ENCODE results near the gene TTC33. TPM values are rescaled to one million over a fixed set of nuclear protein-coding genes. Genes with fewer than 3 reads are reported as not detected.

Gene TTC33
- total and polyA plus RNA-seq, 2 of the 13 experiments (the other 11 are each of a cell fraction or from before 2014, with no cell fraction given) = 4.5 to 20.0 TPM

GRCh38 chr5:40475561-40475960, 280.2 kb downstream of the TTC33 start (continued):
- no peak for TF ChIP-seq TOE1 (CRISPR knock-in tag; IDR thresholded peaks at IDR 0.05)
- TF ChIP-seq HMG20A (CRISPR knock-in tag; IDR thresholded peaks at IDR 0.05; ENCODE audit: borderline replicate concordance) = no peak
- no peak for TF ChIP-seq ZFP36L1 (CRISPR knock-in tag; IDR thresholded peaks at IDR 0.05)
- TF ChIP-seq ZNF720 (CRISPR knock-in tag; IDR thresholded peaks at IDR 0.05) = no peak
- no peak for TF ChIP-seq ZNF615 (CRISPR knock-in tag; IDR thresholded peaks at IDR 0.05; ENCODE audit: borderline replicate concordance)
- TF ChIP-seq KAT2B (IDR thresholded peaks at IDR 0.05; ENCODE audit: borderline replicate concordance, low read depth, low read length) = no peak
- no peak for TF ChIP-seq POLR2AphosphoS5 (IDR thresholded peaks at IDR 0.05; ENCODE audit: low read depth, low read length)

- ChIA-PET POLR2A (no interaction called here), CTCF (ENCODE audit: low intra/inter-chr PET ratio, low total read pairs) (no interaction called here)
- Histone ChIP-seq H3K27me3 (ENCODE audit: control insufficient read depth in 1 of 2, insufficient read depth in 2 of 2, low read length in 2 of 2) (no peaks in the 10 kb centered on the region), H3K79me2 (ENCODE audit: insufficient read depth, low read length) (no peaks in the 10 kb centered on the region), H4K20me1 (ENCODE audit: insufficient read depth, low read length) (no peaks in the 10 kb centered on the region), H3K4me2 (ENCODE audit: low read depth, low read length) (no peak overlapping the region), H3K4me3 (replicated peaks in 1 of 3; ENCODE audit: insufficient read depth in 1 of 3, low read depth in 2 of 3, low read length in 3 of 3) (no peak overlapping the region), H3K27ac (ENCODE audit: extremely low read length, insufficient read depth, low read length) (no peak overlapping the region), H2AFZ (ENCODE audit: low read length) (no peak overlapping the region), H3K9ac (ENCODE audit: insufficient read depth, low read depth, low read length) (no peak overlapping the region), H3K4me1 (ENCODE audit: insufficient read depth, low read length) (no peaks in the 10 kb centered on the region), H3K36me3 (replicated peaks in 1 of 2; ENCODE audit: control insufficient read depth in 1 of 2, insufficient read depth in 2 of 2, low read length in 2 of 2) (no peaks in the 10 kb centered on the region), H3K9me3 (ENCODE audit: low read length) (no peaks in the 10 kb centered on the region)
- intact Hi-C loops (cut with micrococcal nuclease; ENCODE audit: unreplicated experiment) = no loop called here
- DNase-seq (ENCODE audit: low spot score) (no peak), FAIRE-seq (no peak), ATAC-seq (no peak)
- no TSS peak for BruUV-seq (replicated peaks)
- 94% methylated on average over 2 of the region's 2 CpGs for WGBS (ENCODE audit: low lambda C conversion rate)
- in situ Hi-C loops (cut with HindIII; ENCODE audit: extremely low pct_ligation_motif_present, low pct_unique_long_range_greater_than_20kb) = no loop called here
- no peak for TF ChIP-seq RBAK (CRISPR knock-in tag; IDR thresholded peaks at IDR 0.05)
- no peak for TF ChIP-seq HCFC1 (IDR thresholded peaks at IDR 0.05; ENCODE audit: low read depth, low read length)
- no peak for TF ChIP-seq AHDC1 (CRISPR knock-in tag; IDR thresholded peaks at IDR 0.05; ENCODE audit: borderline replicate concordance)
- no peak for TF ChIP-seq IKZF4 (CRISPR knock-in tag; IDR thresholded peaks at IDR 0.05; ENCODE audit: borderline replicate concordance, low read depth, not compliant biosample characterization)
- TF ChIP-seq, protein P1, sequence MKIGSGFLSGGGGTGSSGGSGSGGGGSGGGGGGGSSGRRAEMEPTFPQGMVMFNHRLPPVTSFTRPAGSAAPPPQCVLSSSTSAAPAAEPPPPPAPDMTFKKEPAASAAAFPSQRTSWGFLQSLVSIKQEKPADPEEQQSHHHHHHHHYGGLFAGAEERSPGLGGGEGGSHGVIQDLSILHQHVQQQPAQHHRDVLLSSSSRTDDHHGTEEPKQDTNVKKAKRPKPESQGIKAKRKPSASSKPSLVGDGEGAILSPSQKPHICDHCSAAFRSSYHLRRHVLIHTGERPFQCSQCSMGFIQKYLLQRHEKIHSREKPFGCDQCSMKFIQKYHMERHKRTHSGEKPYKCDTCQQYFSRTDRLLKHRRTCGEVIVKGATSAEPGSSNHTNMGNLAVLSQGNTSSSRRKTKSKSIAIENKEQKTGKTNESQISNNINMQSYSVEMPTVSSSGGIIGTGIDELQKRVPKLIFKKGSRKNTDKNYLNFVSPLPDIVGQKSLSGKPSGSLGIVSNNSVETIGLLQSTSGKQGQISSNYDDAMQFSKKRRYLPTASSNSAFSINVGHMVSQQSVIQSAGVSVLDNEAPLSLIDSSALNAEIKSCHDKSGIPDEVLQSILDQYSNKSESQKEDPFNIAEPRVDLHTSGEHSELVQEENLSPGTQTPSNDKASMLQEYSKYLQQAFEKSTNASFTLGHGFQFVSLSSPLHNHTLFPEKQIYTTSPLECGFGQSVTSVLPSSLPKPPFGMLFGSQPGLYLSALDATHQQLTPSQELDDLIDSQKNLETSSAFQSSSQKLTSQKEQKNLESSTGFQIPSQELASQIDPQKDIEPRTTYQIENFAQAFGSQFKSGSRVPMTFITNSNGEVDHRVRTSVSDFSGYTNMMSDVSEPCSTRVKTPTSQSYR (CRISPR knock-in tag; IDR thresholded peaks at IDR 0.05; ENCODE audit: borderline replicate concordance) = peak; percentile 24; the same call in 1 of the 2 replicates
- TF ChIP-seq EEA1 (CRISPR knock-in tag; IDR thresholded peaks at IDR 0.05; ENCODE audit: borderline replicate concordance) = no peak
- TF ChIP-seq REXO4 (CRISPR knock-in tag; IDR thresholded peaks at IDR 0.05; ENCODE audit: borderline replicate concordance) = no peak
- no peak for TF ChIP-seq XBP1 (CRISPR knock-in tag; IDR thresholded peaks at IDR 0.05)
- TF ChIP-seq ZNF562 (CRISPR knock-in tag; IDR thresholded peaks at IDR 0.05; ENCODE audit: borderline replicate concordance) = no peak
These were observed 281.5 kb downstream of the TTC33 start for GRCh38 chr5:40474250-40474649.
